ENCODE measurements around the gene FAM50A.

GRCh38 chrX:154413142-154413541, 30.8 kb upstream of the FAM50A start:
- TF ChIP-seq CTCF (IDR thresholded peaks at IDR 0.05) (no peak), EP300 (IDR thresholded peaks at IDR 0.05; ENCODE audit: low read depth) (no peak)
